ENCODE results near the gene NXPH4.
A peak's percentile ranks its signal among the peaks of the same experiment; 100 is the strongest.

The NXPH4 gene

DNA sequence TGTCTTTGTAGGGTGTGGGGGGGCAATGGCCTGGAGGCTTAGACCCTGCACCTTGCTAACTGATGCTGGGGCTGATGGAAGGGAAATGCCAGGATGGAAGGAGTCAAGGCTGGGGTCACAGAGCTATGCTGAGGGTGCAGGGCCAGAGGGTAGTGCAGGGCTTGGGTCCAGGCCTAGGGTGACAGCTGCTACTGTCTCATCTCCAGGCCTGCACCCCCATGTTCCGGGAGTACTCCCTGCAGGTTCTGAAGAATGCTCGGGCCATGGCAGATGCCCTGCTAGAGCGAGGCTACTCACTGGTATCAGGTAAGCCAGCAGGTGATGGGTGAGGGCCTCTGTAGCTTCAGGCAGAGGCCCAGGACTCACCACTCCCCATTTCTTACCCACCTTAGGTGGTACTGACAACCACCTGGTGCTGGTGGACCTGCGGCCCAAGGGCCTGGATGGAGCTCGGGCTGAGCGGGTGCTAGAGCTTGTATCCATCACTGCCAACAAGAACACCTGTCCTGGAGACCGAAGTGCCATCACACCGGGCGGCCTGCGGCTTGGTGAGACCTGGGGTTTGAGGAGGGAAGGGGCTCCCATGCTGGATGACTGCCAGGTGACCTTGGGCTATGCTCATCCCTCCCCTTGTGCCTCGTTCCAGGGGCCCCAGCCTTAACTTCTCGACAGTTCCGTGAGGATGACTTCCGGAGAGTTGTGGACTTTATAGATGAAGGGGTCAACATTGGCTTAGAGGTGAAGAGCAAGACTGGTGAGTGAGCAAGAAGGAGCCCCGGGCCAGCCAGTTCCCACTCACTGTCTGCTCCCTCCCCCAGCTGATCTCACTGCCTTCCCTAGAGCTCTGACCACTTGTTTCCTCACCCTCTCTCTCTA is 17.0 kb downstream of the NXPH4 start:
- DNase-seq, result no peak

DNA sequence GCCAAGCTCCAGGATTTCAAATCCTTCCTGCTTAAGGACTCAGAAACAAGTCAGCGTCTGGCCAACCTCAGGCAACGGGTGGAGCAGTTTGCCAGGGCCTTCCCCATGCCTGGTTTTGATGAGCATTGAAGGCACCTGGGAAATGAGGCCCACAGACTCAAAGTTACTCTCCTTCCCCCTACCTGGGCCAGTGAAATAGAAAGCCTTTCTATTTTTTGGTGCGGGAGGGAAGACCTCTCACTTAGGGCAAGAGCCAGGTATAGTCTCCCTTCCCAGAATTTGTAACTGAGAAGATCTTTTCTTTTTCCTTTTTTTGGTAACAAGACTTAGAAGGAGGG is 17.6 kb downstream of the NXPH4 start:
- no peak for DNase-seq

DNA sequence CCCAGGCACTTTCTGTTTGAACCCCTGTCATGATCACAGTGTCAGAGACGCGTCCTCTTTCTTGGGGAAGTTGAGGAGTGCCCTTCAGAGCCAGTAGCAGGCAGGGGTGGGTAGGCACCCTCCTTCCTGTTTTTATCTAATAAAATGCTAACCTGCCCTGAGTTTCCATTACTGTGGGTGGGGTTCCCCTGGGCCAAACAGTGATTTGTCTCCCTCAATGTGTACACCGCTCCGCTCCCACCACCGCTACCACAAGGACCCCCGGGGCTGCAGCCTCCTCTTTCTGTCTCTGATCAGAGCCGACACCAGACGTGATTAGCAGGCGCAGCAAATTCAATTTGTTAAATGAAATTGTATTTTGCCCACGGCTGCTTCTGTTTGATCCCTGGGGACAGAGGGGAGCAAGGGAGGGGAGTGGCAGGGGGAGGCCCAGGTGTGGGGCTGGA is 18.0 kb downstream of the NXPH4 start:
- peak; percentile 32 for DNase-seq

DNA sequence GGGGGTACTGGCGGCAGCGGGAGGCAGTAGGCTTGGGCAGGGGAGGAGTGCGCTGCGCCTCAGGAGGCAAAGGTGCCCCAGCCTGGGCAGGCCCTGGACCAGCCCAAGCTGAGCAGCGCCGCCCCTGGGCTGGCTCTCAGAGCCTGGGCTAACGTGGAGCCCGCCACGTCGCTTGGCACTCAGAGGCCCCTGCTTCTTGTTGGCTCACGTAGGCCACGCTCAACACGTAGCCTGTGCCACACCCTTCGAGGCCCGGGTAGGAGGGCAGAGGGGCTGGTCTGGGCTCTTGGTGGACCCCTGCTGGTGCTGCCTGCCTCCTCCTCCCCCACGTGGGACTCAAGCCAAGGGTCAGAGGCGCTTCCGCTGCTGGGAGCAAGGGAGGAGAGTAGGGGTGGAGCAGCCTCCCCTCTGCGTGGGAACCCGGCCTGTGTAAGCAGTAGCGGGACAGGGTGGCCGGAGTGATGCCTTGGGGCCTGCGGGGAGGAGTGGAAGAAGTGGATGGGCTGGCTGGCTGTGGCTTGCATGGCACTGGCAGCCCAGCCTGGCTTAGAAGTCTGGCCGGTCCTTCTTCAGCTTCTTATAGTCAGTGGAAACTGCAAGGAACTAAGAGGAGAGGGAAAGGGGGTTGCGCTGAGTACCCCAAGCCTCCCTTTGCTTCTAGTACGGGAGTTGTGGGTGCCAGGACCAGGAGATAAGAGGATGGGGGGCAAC is 18.6 kb downstream of the NXPH4 start:
- DNase-seq, result no peak

DNA sequence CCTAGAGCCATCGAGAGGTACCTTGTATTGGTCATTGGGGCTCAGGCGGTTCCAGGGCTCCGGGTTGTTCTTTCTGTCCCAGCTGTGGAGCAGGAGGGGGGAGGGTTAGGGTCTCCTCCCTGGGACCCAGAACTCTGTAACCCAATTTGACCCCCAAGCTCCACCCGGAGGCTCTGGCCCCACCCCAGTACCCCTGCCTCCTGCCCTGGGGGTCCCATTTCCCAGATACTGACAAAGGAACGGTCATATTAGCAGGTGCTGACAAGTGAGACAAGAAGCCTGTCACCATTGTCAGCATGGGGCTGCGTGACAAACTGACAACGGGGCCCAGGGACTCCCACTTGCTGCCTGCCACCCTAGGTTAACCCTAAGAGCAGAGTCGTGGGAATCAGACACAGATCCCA is 19.1 kb downstream of the NXPH4 start:
- DNase-seq, result no peak

DNA sequence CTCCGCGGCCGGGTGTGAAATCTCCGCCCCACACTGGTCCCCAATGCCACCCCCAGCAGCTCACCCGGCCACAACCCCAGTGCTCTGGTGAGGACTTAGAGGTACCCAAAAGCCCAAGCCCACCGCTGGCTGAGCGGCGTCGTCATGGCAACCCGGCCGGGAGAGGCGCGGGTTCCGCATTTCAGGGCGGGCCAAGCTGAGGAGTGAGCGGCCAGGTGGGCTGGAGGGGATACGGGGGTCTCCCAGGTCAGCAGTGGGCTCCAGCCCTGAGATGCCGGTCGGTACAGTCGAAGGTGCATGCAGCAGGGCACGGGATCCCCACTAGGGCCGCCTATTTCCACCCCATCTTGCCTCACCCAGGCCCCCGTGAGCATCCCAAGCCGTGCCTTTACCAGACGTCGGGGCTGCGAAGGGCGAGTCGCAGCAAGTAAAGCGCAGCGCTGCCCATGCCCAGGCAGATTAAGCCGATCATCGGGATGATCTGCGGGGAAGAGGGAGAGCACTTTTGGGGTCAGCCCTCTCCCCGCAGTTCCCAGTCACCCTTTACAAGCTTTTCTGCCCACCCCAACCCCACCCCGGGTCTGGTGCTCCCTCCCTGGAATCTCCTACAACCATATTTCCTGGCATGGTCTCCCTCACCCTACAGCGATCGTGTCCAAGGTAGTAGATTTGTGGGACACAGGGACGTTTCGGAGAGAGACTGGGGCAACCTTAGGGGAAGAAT is 19.8 kb downstream of the NXPH4 start:
- DNase-seq, result peak; percentile 34

DNA sequence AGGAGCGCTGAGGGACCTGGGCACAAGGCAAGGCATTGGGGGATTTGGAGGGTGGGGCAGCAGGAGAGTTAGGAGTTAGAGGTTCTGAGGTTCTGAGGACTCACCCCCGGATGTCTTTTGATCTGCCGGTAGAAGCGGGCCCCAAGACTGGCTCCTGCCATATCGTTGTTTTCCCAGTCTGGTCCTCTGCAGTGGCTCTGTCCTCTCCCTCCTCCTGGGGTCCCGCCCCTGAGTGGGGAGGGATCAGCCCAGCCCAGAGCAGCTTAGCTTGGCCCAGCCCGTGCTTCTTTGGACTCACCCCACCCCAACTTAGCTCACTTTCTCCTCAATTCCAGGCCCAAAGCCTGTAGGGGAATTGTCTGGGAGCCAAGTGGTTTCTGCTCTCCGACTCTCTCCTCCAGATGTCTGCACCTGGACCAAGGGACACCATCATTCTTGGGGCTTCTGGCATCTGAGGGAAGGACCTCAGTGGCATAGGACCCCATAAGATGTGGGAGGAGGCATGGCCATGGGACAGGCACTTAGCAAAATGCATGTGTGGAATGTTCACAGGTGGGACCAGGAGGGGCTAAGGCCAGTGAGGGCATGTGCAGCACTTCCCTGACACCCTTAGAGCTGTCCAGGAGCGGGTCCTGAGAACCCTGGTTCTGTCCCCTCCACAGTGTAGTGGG is 20.5 kb downstream of the NXPH4 start:
- DNase-seq, result no peak

DNA sequence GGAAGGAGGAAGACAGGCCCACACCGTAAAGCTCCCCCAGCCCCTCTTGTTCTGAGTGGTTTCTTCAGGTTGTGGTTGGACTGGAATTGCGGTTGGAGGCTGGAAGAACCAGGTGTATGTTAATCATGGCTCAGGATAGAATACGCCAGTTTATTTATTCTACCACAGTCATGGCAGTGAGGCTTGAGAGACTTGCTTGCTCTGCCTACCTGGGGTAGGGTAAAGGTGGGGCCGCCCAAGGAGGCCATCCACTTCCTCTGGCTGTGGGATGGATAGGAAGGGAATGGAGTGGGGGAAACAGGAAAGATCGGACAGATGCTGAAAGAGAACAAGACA is 21.0 kb downstream of the NXPH4 start:
- DNase-seq, result no peak

DNA sequence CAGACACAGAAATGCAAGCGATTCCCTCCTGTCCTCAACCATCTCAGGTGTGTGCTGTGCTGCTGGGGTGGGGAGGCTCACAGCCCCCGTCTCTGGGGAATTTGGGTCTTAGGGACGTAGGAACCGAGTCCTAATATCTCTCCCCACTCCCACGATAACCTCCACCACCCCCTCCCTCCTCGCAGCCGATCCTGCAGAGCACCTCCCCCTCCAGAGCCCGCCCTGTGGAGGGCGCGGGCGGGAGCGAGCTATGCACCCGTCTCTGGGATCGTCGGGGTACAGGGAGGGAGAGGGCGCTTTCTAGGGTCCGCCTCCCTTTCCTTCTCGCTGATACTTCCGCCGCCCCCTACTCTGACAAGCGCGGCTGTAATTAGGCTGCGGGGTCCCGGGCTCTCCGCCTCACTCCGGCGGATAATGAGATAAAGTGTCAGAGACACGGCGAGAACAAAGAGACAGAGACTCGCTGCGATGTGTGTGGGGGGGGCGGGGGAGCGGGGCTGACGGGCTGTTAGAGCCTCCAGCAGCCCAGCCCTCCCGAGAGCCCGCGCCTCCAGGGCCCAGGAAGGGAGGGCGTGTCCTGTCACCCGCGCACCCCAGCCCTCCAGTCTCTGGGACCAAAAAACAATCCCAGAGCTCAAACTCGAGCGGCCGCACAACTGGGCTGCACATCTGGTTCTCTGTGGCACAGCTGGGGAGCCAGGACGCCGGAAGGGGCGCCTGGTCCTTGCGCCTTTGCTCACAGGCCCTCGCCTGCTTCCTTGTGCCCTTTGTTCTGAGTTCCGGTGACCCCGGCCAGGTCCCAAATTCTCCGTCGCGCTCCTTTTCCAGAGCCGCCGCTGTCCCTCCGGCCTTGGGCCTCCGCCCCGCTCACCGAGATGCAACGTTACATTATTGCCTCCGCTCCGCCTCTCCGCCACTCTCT is 21.6 kb downstream of the NXPH4 start:
- no peak for DNase-seq

DNA sequence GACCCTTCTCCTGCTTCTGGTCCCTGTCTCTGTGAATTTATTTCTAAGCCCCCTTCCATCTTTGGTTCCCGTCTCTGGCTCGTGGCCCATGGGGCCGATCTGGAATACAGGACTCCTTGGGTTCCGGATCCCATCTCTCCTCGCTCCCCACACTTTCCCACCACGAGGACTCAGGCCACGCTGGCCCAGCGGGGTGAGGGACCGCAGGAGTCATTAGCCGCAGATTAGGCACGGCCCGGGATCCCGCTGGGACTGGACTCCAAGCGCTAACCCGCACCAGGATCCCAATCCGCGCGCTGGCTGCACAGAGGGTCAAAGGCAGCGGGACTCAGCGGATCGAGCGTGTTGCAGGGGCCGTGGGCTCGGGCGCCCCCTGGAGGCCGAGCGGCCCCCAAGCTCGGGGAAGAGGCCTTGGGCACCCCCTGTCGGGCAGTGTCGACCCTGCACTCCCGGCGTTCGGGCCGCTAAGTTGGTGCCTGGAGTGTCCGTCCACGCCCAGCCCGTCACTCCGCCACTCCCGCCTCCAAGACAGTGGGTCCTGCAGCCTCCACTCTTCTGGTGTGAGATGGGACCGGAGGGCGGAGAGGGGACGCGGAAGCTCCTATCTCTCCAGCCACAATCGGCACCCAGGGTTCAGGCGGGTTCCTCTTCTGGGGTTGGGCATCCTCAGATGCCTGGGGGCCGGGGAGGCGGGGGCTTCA is 22.4 kb downstream of the NXPH4 start:
- DNase-seq, result peak; percentile 96

DNA sequence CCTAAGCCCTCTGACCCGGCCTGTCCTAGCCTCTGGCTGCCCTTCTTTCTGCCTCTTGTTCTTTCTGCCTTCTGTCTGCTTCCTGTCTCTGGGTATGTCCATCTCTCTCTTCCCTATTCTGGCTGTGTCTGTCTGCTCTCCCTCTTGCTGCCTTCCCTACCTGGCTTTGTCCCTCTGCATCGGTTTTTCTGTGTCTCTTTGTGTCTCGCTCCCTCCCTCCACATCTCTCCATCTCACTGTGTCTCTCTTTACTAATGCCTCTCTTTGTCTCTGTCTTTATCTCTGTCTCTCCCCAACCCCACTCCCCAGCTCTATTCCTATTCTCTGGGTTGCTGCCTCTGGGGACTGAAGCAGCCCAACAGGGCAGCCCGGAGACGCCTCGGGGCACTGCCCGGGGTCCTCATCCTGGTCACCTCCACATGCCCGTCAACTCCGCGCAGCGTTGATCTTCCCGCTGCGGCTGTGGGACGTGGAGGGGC is 23.0 kb downstream of the NXPH4 start:
- no peak for DNase-seq

DNA sequence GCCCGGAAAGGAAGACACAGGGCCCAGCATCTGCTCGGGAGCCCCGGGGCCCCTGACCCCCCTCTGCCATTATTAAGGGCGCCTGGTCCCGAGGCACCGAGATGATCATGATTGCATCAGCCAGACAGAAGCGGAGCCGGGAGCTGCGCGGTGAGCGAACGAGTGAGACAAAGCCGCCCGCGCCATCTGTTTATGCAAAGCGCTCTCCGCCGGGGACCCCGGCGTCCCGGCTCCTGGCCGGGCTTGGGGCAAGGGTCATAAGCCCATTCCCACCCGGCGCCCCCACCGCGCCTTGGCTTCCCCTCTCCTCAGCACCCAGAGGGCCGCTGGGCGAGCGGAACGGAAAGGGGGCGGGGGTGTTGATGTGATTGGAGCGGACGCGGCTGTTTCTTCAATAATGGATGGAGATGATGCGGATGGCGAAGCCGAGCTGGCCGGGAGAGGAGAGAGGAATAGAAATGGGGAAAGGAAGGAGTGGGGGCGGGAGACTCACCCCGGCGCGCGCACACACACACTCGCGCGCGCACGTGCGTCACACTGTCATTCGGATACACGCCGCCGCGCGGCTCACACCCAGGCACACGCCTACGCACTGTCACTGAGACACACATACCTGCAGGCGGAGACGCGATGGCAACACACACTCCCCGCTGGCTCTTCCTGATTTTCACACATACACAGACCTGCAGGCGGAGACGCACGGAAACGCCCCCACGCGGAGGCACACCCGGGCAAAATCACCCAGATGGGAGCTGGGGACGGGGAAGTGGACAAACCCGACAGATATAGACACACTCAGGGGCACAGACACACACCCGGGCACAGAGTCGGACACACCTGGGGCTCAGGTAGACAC is 23.7 kb downstream of the NXPH4 start:
- peak; percentile 70 for DNase-seq

DNA sequence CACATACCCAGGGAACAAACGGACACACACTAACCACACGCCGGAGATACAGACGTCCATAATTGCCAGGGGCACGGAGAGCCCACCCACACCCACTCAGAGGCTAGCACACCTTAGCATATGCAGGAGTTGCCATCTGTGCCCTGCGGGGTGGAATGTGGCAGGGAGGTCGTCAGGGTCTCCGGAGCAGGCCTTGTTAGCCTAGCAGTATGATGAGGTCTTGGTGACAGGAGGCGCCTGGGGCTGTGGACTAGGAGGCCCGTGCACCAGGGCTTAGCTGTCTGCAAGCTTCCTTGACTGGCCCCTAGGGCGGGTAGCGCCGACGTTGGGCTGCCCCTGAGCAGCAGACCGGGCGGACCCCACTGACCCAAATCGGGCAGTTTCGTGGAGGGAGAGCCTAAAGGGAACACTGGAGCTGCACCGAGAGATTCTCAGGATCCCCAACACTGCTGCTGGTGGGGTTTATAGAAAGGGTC is 24.4 kb downstream of the NXPH4 start:
- no peak for DNase-seq

DNA sequence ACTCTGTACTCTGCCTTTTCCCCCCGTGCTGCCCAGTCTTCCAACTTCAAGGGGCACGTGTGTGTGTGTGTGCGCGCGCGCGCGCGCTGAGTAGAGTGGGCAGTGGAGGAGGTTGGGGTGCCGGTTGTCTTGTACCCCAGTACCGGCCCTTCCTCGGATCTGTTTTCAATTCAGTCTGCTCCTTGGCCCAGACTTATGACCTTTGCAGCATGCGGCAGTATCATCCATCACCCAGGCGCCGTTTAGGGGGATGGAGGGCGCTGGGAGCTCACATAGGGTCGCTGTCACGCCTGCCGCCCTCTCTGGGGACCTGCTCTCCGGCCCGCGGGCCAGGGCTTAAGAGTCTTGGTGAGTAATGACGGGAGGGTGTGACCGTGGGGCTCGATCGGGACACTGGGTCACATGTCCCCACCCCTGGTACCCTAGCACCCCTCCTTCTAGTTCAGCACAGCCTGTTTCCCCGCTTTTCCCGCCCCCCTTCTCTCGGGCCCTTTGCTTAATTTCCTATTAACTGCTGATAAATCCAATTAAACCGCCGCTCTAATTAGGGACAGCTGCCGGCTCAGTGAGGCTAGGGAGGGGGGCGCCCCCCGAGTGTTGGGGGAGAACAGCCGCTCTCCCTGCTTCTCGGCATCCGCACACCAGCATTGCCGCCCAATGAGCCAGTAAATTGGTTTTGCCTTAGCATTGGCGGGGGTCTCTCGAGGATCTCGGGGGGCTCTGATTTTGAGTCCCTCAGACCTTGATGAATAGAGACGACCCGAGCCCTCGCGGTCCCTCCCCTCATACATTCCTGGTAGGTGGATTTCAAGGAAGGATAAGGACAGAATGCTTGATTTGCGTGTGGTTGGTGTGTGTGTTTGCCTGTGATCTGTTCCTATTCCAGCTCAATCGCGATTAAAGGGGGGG is 25.1 kb downstream of the NXPH4 start:
- DNase-seq, result no peak

DNA sequence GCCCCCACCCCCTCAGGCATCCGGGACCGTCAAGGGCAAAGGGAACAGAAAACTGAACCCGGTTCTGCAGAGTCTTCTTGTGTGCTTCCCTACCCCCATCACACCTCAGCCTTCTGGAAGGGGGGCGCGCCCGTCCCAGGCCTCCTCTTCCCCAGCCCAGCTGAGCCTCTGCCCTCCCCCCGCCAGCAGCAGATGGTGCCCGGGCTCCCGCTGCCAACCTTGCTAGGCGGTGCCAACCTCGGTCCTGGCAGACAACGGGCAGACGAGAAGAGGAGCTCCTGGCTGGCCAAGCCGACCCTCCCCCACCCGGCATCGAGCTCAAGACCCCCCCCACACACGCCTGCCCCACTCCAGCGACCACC is 25.7 kb downstream of the NXPH4 start:
- DNase-seq, result no peak

DNA sequence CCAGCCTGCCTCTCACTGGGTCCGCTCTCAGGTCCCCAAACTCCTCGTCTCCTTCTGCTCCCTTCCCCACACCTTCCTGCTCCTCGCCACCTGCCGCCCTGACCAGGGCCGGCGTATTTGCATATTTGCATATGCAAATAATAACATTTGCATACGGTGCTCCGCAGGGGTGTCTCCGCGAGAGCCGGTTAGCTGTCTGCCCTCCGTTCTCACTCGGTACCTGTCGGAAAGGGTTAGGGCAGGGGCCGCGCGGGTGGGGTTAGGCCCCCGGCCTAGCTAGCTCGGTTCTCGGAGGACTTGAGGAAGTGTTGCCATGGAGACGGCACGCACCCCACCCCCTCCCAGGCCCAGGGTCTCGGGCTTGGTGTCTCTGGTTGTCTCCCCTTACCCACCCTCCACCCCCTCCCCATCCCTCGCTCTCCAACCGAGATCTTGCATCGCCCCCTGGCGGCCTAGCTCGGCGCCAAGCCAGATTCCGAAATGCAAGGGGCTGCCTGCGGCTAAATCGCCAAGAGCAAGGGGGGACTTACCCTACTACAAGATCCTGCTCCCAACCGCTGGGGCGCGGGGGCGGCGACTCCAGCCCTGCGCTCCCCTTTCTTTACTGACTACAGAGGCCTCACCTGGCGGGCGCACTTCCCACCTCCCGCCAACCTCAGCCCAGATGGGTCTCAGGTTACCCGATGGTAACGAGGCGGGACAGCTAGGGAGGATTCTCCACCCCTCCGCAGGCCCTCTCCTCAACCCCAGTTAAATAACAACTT is 26.3 kb downstream of the NXPH4 start:
- DNase-seq, result peak; percentile 72

DNA sequence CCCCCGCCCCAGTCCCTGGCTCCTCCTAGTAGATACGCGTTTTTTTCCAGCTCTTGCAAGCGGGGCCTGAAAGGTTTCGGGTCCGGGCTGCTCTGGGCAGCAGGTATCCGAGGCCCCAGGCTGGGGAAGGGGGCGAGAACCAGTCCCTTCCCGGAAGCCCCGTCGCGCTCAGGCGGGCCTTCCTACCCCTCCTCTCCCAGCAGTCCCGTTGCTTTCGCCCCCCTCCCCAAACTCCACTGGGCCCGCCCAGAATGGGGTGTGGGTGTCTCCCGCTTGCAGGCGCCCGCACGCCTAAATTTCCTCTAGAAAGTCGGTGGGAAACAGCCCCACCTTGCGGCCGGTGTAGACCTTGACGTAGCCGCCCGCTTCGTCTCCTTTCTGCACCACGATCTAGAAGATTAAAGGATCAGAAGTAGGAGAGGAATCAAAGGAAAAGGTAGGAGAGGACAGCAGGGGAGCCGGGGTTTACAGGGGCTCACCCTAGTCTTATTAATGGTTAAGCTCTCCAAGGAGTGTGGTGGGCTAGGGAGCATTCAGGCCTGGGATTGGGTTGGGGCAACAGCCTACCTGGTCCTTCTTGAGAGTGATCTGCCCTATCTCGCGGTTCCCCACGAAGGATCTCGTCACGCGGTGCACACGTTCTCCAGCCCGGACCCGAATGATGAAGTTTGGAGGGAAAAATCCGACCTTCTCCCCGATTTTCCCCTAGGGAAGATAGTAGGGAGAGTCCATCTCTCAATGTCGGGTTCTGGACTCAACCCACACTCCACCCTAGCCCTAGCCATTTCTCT is 27.1 kb downstream of the NXPH4 start:
- peak; percentile 79 for DNase-seq

DNA sequence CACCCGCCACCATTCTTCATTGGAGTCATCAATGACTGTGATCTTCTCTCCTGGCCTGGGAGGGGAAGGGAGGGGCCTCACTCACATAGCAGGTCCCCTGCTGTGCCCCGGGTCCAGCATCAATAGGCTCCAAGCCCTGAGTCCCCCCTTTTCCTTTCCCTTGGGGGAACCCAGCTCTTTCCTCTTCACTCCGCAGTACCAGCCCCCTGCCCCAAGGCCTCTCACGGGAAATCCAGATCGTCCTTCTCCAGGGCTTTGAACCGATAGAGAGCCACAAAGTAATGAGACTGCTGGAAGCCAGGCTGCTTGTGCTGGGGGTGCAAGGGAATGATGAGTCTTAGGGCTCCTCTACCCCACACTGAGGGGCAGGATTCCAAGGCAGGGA is 27.7 kb downstream of the NXPH4 start:
- no peak for DNase-seq
